HG02623 (cell line): ENCODE results near the gene NRBF2.
"Not testable (repeated sequence)": the region's sequence is repeated elsewhere in the genome, so short reads cannot be mapped to it uniquely, and the experiment has no call there.

Source experiments
- ATAC-seq: cut with Tn5 transposase; IDR thresholded peaks from one replicate; pipeline ENCODE4 v1.9.1; 2021; ENCODE audit warnings: moderate library complexity; ENCODE audit not compliant: unreplicated experiment

The NRBF2 gene

GRCh38 chr10:63116452-63117072, 16.6 kb upstream of the NRBF2 start:
- no peak for ATAC-seq

GRCh38 chr10:63119041-63119440, 14.1 kb upstream of the NRBF2 start:
- ATAC-seq = no peak

- no peak for ATAC-seq
Measured at GRCh38 chr10:63120554-63120953, 12.6 kb upstream of the NRBF2 start.

GRCh38 chr10:63123727-63124362, 9.3 kb upstream of the NRBF2 start:
- ATAC-seq = no peak

GRCh38 chr10:63125459-63125858, 7.7 kb upstream of the NRBF2 start:
- no peak for ATAC-seq

- no peak for ATAC-seq
Measured at GRCh38 chr10:63128443-63128842, 4.7 kb upstream of the NRBF2 start.

GRCh38 chr10:63129888-63130287, 3.2 kb upstream of the NRBF2 start:
- ATAC-seq = no peak

- ATAC-seq = no peak
Measured at GRCh38 chr10:63132651-63133055, 475 bp upstream of the NRBF2 start.

GRCh38 chr10:63133821-63134557, 861 bp downstream of the NRBF2 start:
- ATAC-seq = no peak

GRCh38 chr10:63137306-63137705, 4.2 kb downstream of the NRBF2 start:
- ATAC-seq = no peak

- no peak for ATAC-seq
Measured at GRCh38 chr10:63140077-63140476, 6.9 kb downstream of the NRBF2 start.

- ATAC-seq = no peak
Measured at GRCh38 chr10:63142136-63142535, 9.0 kb downstream of the NRBF2 start.

GRCh38 chr10:63143987-63144386, 10.9 kb downstream of the NRBF2 start:
- no peak for ATAC-seq

GRCh38 chr10:63145782-63146181, 12.7 kb downstream of the NRBF2 start:
- no peak for ATAC-seq

GRCh38 chr10:63146503-63146902, 13.4 kb downstream of the NRBF2 start:
- no peak for ATAC-seq

GRCh38 chr10:63150745-63151144, 17.6 kb downstream of the NRBF2 start:
- ATAC-seq = no peak

- not testable (repeated sequence) for ATAC-seq
Measured at GRCh38 chr10:63153868-63154545, 20.9 kb downstream of the NRBF2 start.

GRCh38 chr10:63154546-63155387, 21.6 kb downstream of the NRBF2 start:
- no peak for ATAC-seq

- no peak for ATAC-seq
Measured at GRCh38 chr10:63155388-63156020, 22.4 kb downstream of the NRBF2 start.

- no peak for ATAC-seq
Measured at GRCh38 chr10:63156236-63156635, 23.1 kb downstream of the NRBF2 start.
